Ascending aorta (tissue), 2 donors: ENCODE measurements around the gene SHLD1. TPM values are rescaled to one million over a fixed set of nuclear protein-coding genes. Genes with fewer than 3 reads are reported as not detected.
"Not testable (repeated sequence)": the region's sequence is repeated elsewhere in the genome, so short reads cannot be mapped to it uniquely, and the experiment has no call there.

Experiments
- DNase-seq, 2 donors: peaks; one replicate each; pipeline ENCODE4 v3.0.0-alpha.2; 2019; ENCODE audit warnings: low spot score in 2 of 2
- H3K27ac ChIP-seq, 2 donors: fragments of 200-600 bp; sonication (generic); one replicate each; pipeline ENCODE4 v1.5.1; 2016 to 2017; ENCODE audit warnings: mild to moderate bottlenecking in 1 of 2
- H3K27me3 ChIP-seq: fragments of 200-600 bp; sonication (generic); one replicate; pipeline ENCODE4 v1.5.1; 2017
- H3K36me3 ChIP-seq, 2 donors: fragments of 200-600 bp; sonication (generic); one replicate each; pipeline ENCODE4 v1.5.1; 2016
- H3K4me1 ChIP-seq, 2 donors: fragments of 200-600 bp; sonication (generic); one replicate each; pipeline ENCODE4 v1.5.1; 2016 to 2017; ENCODE audit warnings: mild to moderate bottlenecking in 1 of 2
- H3K4me3 ChIP-seq, 2 donors: fragments of 200-600 bp; sonication (generic); one replicate each; pipeline ENCODE4 v1.5.1; 2016 to 2017; ENCODE audit warnings: mild to moderate bottlenecking in 1 of 2
- H3K9me3 ChIP-seq, 2 donors: fragments of 200-600 bp; sonication (generic); one replicate each; pipeline ENCODE4 v1.5.1; 2016
- CTCF ChIP-seq, 3 experiments: fragments of 200-600 bp in 2 of 3; fragments of 450-650 bp in 1 of 3; sonication (generic) in 2 of 3; IDR thresholded peaks; one replicate each; pipeline ENCODE4 v1.5.1; 2016 to 2019; ENCODE audit warnings: antibody characterized with exemption in 3 of 3, mild to moderate bottlenecking in 1 of 3, moderate library complexity in 1 of 3
- intact Hi-C: fragments of 100-400 bp; cut with DNase I; formaldehyde crosslinking; loops from one replicate; pipeline ENCODE4 v1.15.1; 2023
- total RNA-seq: library from RNA; depleted of rRNA; stranded (reverse); fragments of >200 nt; gene quantifications from one replicate; pipeline ENCODE4 v1.1.0, GENCODE V29; 2016

SHLD1 gene
- total RNA-seq, 1 donor from 2014 or later: not detected

GRCh38 chr20:5731753-5732366 is 18.3 kb upstream of the SHLD1 start:
- no peak for DNase-seq
- Histone ChIP-seq H3K36me3 (no peaks in the 10 kb centered on the region), H3K4me1 (no peaks in the 10 kb centered on the region), H3K9me3 (no peaks in the 10 kb centered on the region), H3K4me3 (no peak overlapping the region), H3K27me3 (no peaks in the 10 kb centered on the region), H3K27ac (no peak overlapping the region)
- intact Hi-C loops: no loop called here
- no peak for TF ChIP-seq CTCF (IDR thresholded peaks at IDR 0.05)

- no peak for TF ChIP-seq CTCF (IDR thresholded peaks at IDR 0.05)
- intact Hi-C loops: no loop called here
- no peaks in the 10 kb centered on the region for H3K27me3 ChIP-seq
These were observed 15.6 kb upstream of the SHLD1 start for GRCh38 chr20:5734602-5735001.

GRCh38 chr20:5735845-5736510 is 14.2 kb upstream of the SHLD1 start:
- TF ChIP-seq CTCF (IDR thresholded peaks at IDR 0.05): no peak
- no peak for DNase-seq
- intact Hi-C loops: no loop called here
- no peaks in the 10 kb centered on the region for H3K4me1 ChIP-seq
- H3K36me3 ChIP-seq: no peaks in the 10 kb centered on the region
- H3K27me3 ChIP-seq: no peaks in the 10 kb centered on the region
- H3K4me3 ChIP-seq: no peak overlapping the region
- H3K27ac ChIP-seq: no peak overlapping the region
- H3K9me3 ChIP-seq: no peaks in the 10 kb centered on the region

More at GRCh38 chr20:5734602-5735001, 15.6 kb upstream of the SHLD1 start:
- Histone ChIP-seq H3K4me1 (no peaks in the 10 kb centered on the region), H3K27ac (no peak overlapping the region), H3K9me3 (no peaks in the 10 kb centered on the region), H3K36me3 (no peaks in the 10 kb centered on the region), H3K4me3 (no peak overlapping the region)
- DNase-seq: no peak

- no peaks in the 10 kb centered on the region for H3K9me3 ChIP-seq
- no peaks in the 10 kb centered on the region for H3K36me3 ChIP-seq
- H3K27ac ChIP-seq: no peak overlapping the region
- H3K4me3 ChIP-seq: no peak overlapping the region
- no peaks in the 10 kb centered on the region for H3K4me1 ChIP-seq
- H3K27me3 ChIP-seq: no peaks in the 10 kb centered on the region
- intact Hi-C loops: no loop called here
- TF ChIP-seq CTCF (IDR thresholded peaks at IDR 0.05): no peak
- DNase-seq: no peak
These were observed 12.6 kb upstream of the SHLD1 start for GRCh38 chr20:5737619-5737953.

GRCh38 chr20:5737966-5738365 is 12.2 kb upstream of the SHLD1 start:
- Histone ChIP-seq H3K36me3 (no peaks in the 10 kb centered on the region), H3K9me3 (no peaks in the 10 kb centered on the region), H3K27ac (no peak overlapping the region), H3K27me3 (no peaks in the 10 kb centered on the region), H3K4me1 (no peaks in the 10 kb centered on the region), H3K4me3 (no peak overlapping the region)
- no peak for DNase-seq
- no peak for TF ChIP-seq CTCF (IDR thresholded peaks at IDR 0.05)
- intact Hi-C loops: no loop called here

- H3K9me3 ChIP-seq, intact Hi-C loops, H3K27me3 ChIP-seq, H3K36me3 ChIP-seq, H3K27ac ChIP-seq, H3K4me1 ChIP-seq, H3K4me3 ChIP-seq, DNase-seq: not testable (repeated sequence)
These were observed 9.6 kb upstream of the SHLD1 start for GRCh38 chr20:5740643-5741042.
